Sigmoid colon (tissue), 7 donors: ENCODE results near the gene SYNPO2. TPM values are rescaled to one million over a fixed set of nuclear protein-coding genes. Genes with fewer than 3 reads are reported as not detected.

Experiments
- DNase-seq: peaks from one replicate; pipeline ENCODE4 v3.0.0-alpha.2; 2019
- H3K27ac ChIP-seq, 4 donors: fragments of 200-600 bp; sonication (generic); one replicate each; pipeline ENCODE4 v1.5.1; 2016 to 2019; ENCODE audit warnings: mild to moderate bottlenecking in 1 of 4
- H3K27me3 ChIP-seq, 3 donors: fragments of 200-600 bp; sonication (generic); one replicate each; pipeline ENCODE4 v1.5.1; 2019; ENCODE audit warnings: mild to moderate bottlenecking in 1 of 3
- H3K36me3 ChIP-seq, 4 donors: fragments of 200-600 bp; sonication (generic); one replicate each; pipeline ENCODE4 v1.5.1; 2016 to 2019
- H3K4me1 ChIP-seq, 4 donors: fragments of 200-600 bp; sonication (generic); one replicate each; pipeline ENCODE4 v1.5.1; 2017 to 2019
- H3K4me3 ChIP-seq, 4 donors: fragments of 200-600 bp; sonication (generic); one replicate each; pipeline ENCODE4 v1.5.1; 2017 to 2019; ENCODE audit warnings: mild to moderate bottlenecking in 2 of 4, moderate library complexity in 1 of 4
- H3K9me3 ChIP-seq, 4 donors: fragments of 200-600 bp in 3 of 4; sonication (generic) in 3 of 4; one replicate each; pipeline versions ENCODE4 v1.5.1 to v1.6.1; 2013 to 2019
- EP300 ChIP-seq, 4 donors: sonication (generic); formaldehyde crosslinking; IDR thresholded peaks; one replicate each; pipeline ENCODE4 v1.6.1; 2017; ENCODE audit warnings: antibody characterized with exemption in 4 of 4
- POLR2A ChIP-seq, 2 donors: fragments of 450-650 bp; IDR thresholded peaks; one replicate each; pipeline ENCODE4 v1.6.1; 2016; ENCODE audit warnings: antibody characterized with exemption in 2 of 2, mild to moderate bottlenecking in 2 of 2, moderate library complexity in 2 of 2
- POLR2AphosphoS5 ChIP-seq, 4 donors: sonication (generic); formaldehyde crosslinking; IDR thresholded peaks; one replicate each; pipeline ENCODE4 v1.6.1; 2017; ENCODE audit warnings: antibody characterized with exemption in 4 of 4
- WGBS, 2 donors: extraction: QIAGEN DNeasy Blood & Tissue Kit; methylation state at CpG; one replicate each; pipeline ENCODE4 v1.1.7; 2013; 5-methylcytosine and 5-hydroxymethylcytosine counted together
- intact Hi-C: fragments of 100-400 bp; cut with DNase I; formaldehyde crosslinking; loops from one replicate; pipeline ENCODE4 v1.15.1; 2023
- polyA plus RNA-seq, 3 donors: library from polyadenylated mRNA; stranded (reverse); fragments of 200-250 nt; gene quantifications; one replicate each; pipeline ENCODE4 v1.2.3, GENCODE V29; 2013
- total RNA-seq, 4 donors: library from RNA; depleted of rRNA; stranded (reverse); fragments of >200 nt; gene quantifications; one replicate each; pipeline ENCODE4 v1.1.0, GENCODE V29; 2016
- TF ChIP-seq, protein P1 (sequence below), 4 experiments: fragments of 450-650 bp in 3 of 4; fragments of 200-600 bp in 1 of 4; IDR thresholded peaks; one replicate each; pipeline ENCODE4 v1.5.1; 2016 to 2019; ENCODE audit warnings: antibody characterized with exemption in 4 of 4, mild to moderate bottlenecking in 3 of 4, moderate library complexity in 2 of 4
- donor health status: healthy with polysubstance abuse.
- donor health status: Bipolar disorder and iron deficiency.
- donor health status: healthy.

Gene SYNPO2
- total and polyA plus RNA-seq, 7 donors = 2.1 to 1,591 (median 611) TPM

DNA sequence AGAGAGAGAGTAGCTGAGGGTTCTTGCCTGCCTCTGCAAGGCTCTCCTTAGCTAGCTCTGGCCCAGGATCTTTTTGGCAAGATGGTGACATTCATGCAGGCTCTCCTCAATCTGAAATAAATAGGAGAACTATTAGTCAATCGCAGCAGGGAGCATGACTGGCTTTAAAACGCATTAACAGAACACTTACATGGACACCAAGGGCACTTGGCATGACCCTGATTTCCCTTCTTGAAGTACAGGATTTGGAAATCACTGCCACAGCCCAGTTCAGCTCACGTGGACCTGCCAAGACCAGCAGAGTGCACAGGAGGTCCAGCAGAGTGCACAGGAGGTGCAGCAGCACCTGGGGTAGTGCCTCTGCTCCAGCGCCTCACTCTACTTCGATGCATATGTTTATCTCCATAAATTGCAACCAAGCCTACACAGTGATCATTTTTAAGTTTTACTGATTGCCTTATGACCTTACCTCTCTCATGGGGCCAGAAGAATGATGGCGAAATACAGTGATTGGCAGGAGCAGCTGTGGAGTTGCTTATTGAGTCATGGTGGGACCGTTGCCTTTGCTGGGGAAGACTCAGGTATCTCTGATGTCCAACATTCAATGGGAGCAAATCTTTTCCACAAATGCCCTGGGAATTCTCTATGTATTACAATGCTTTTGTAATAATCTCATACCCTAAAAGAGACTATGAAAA, 122.4 kb downstream of the SYNPO2 start:
- intact Hi-C loops = no loop called here
- DNase-seq = peak; percentile 82
- H3K4me3 ChIP-seq = no peak overlapping the region
- H3K9me3 ChIP-seq = no peaks in the 10 kb centered on the region
- peaks cover 4 to 68% (median 53%) of the 10 kb centered on the region in 4 donors for H3K4me1 ChIP-seq
- WGBS, 2 donors = 76 to 85% methylated on average over 7 of the region's 7 CpGs
- TF ChIP-seq EP300 (IDR thresholded peaks at IDR 0.05) (peak in 1 of 4 donors; percentile 21), POLR2A (IDR thresholded peaks at IDR 0.05) (no peak), POLR2AphosphoS5 (IDR thresholded peaks at IDR 0.05) (peak in 2 of 4 donors; percentile 25 to 57)
- TF ChIP-seq, protein P1, sequence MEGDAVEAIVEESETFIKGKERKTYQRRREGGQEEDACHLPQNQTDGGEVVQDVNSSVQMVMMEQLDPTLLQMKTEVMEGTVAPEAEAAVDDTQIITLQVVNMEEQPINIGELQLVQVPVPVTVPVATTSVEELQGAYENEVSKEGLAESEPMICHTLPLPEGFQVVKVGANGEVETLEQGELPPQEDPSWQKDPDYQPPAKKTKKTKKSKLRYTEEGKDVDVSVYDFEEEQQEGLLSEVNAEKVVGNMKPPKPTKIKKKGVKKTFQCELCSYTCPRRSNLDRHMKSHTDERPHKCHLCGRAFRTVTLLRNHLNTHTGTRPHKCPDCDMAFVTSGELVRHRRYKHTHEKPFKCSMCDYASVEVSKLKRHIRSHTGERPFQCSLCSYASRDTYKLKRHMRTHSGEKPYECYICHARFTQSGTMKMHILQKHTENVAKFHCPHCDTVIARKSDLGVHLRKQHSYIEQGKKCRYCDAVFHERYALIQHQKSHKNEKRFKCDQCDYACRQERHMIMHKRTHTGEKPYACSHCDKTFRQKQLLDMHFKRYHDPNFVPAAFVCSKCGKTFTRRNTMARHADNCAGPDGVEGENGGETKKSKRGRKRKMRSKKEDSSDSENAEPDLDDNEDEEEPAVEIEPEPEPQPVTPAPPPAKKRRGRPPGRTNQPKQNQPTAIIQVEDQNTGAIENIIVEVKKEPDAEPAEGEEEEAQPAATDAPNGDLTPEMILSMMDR (IDR thresholded peaks at IDR 0.05) = no peak
- H3K27me3 ChIP-seq = no peaks in the 10 kb centered on the region
- H3K27ac ChIP-seq = peak overlapping the region; percentile 81 to 98 (median 89)
- no peaks in the 10 kb centered on the region for H3K36me3 ChIP-seq

DNA sequence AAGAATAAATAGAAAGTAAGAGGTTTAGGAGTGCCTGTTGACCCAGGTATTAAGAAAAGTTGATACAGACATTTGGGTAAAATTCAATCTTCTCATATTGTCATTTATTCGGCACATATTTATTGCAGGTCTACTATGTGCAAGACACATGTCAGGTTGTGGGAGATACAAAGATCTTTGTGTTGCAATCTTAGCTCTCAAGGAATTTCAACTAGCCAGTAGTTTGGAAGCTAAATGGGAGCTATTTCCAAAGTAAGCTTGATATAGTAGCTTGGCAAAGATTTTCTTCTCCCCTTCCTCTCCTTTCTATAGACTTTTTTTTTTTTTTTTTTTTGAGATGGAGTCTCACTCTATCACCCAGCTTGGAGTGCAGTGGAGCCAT, 122.9 kb downstream of the SYNPO2 start:
- H3K27ac ChIP-seq = peak overlapping the region; percentile 81 to 98 (median 89)
- peaks cover 4 to 67% (median 48%) of the 10 kb centered on the region in 4 donors for H3K4me1 ChIP-seq
- TF ChIP-seq POLR2A (IDR thresholded peaks at IDR 0.05) (no peak), EP300 (IDR thresholded peaks at IDR 0.05) (no peak), POLR2AphosphoS5 (IDR thresholded peaks at IDR 0.05) (no peak)
- TF ChIP-seq, protein P1 (IDR thresholded peaks at IDR 0.05) = no peak
- H3K27me3 ChIP-seq = no peaks in the 10 kb centered on the region
- DNase-seq = no peak
- intact Hi-C loops = no loop called here
- no peak overlapping the region for H3K4me3 ChIP-seq
- 96 to 100% methylated on average over 1 of the region's 1 CpG for WGBS, 2 donors
- H3K36me3 ChIP-seq = no peaks in the 10 kb centered on the region
- H3K9me3 ChIP-seq = no peaks in the 10 kb centered on the region

DNA sequence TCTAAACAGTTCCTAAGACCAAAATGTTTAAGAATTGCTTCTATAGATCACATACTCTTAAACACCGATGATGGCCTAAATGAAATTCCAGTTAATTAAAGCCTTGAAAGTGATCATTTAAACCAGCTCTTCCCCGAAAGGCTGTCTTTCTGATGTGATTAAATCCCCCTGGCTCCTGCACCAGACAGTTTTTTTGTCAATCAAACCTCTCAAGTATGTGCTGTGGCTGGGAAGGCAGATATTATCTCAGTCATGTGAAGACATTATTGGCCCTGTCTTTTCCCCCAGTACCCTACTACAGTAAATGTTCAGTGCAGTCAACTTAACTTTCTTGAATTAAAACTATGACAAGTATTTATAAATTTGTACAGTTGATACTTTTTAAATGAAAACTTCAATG, 126.0 kb downstream of the SYNPO2 start:
- DNase-seq = no peak
- no peaks in the 10 kb centered on the region for H3K36me3 ChIP-seq
- no peaks in the 10 kb centered on the region for H3K27me3 ChIP-seq
- no peak for TF ChIP-seq POLR2AphosphoS5 (IDR thresholded peaks at IDR 0.05)
- TF ChIP-seq, protein P1 (IDR thresholded peaks at IDR 0.05) = no peak
- no peak for TF ChIP-seq POLR2A (IDR thresholded peaks at IDR 0.05)
- TF ChIP-seq EP300 (IDR thresholded peaks at IDR 0.05) = no peak
- peak overlapping the region; percentile 81 to 98 (median 89) for H3K27ac ChIP-seq
- peaks cover 0 to 61% (median 43%) of the 10 kb centered on the region in 4 donors for H3K4me1 ChIP-seq
- intact Hi-C loops = no loop called here
- H3K9me3 ChIP-seq = no peaks in the 10 kb centered on the region
- no peak overlapping the region for H3K4me3 ChIP-seq
- 80 to 86% methylated on average over 2 of the region's 2 CpGs for WGBS, 2 donors

DNA sequence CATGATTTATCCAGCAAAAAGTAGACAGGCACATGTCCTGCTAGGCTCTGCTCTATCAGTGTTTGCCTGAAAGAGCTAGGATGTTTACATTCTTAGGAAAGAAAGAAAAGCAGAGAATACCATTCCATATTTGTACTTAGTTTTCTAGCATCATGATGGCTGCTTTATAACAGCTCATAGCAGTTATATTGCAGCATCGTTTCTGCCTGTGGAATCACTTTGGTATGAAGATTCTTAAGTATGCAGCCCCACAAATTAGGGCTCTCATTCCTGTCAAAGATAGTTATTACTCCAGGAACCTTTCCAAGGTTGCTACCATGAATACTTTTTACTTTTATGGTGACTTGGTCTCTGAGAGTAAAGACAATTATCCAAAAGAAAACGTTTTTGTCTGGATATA, 128.0 kb downstream of the SYNPO2 start:
- Histone ChIP-seq H3K27ac (peak overlapping the region; percentile 81 to 98 (median 89)), H3K27me3 (no peaks in the 10 kb centered on the region), H3K9me3 (no peaks in the 10 kb centered on the region), H3K36me3 (no peaks in the 10 kb centered on the region), H3K4me3 (no peak overlapping the region), H3K4me1 (peaks cover 0 to 55% (median 36%) of the 10 kb centered on the region in 4 donors)
- intact Hi-C loops = no loop called here
- TF ChIP-seq EP300 (IDR thresholded peaks at IDR 0.05) = peak; percentile 66 to 98 (median 94)
- peak; percentile 66 to 90 (median 88) for TF ChIP-seq POLR2AphosphoS5 (IDR thresholded peaks at IDR 0.05)
- TF ChIP-seq, protein P1 (IDR thresholded peaks at IDR 0.05) = no peak
- TF ChIP-seq POLR2A (IDR thresholded peaks at IDR 0.05) = no peak
- no peak for DNase-seq
- WGBS, 2 donors = 13 to 38% methylated on average over 2 of the region's 2 CpGs
